DOHH2 (cell line): Measurements from ENCODE around the gene GAS7.

Experiments
- CTCF ChIP-seq: fragments of 200-600 bp; sonication (generic); IDR thresholded peaks from one replicate; pipeline ENCODE4 v1.5.1; 2014; ENCODE audit warnings: antibody characterized with exemption, mild to moderate bottlenecking, low read depth, low read length; ENCODE audit not compliant: poor library complexity, severe bottlenecking
- EZH2phosphoT487 ChIP-seq: fragments of 200-600 bp; sonication (generic); IDR thresholded peaks from 2 replicates; pipeline ENCODE4 v1.6.1; 2017; ENCODE audit warnings: borderline replicate concordance, mild to moderate bottlenecking, antibody characterized with exemption, low read length, moderate library complexity, mixed read lengths

- no peak for TF ChIP-seq CTCF
- TF ChIP-seq EZH2phosphoT487 = no peak
Observed at GRCh38 chr17:10241781-10242180, 43.4 kb upstream of the GAS7 start.
